Lower leg skin (tissue), 4 donors: ENCODE results near the gene KCNE3. TPM values are rescaled to one million over a fixed set of nuclear protein-coding genes. Genes with fewer than 3 reads are reported as not detected.

ENCODE experiments used
- DNase-seq, 2 donors: peaks; one replicate each; pipeline ENCODE4 v3.0.0-alpha.2; 2019; ENCODE audit warnings: low spot score in 2 of 2
- H3K4me3 ChIP-seq: fragments of 200-600 bp; sonication (generic); 2 replicates; pipeline ENCODE4 v1.5.1; 2017; ENCODE audit warnings: mild to moderate bottlenecking, low read depth; ENCODE audit not compliant: poor library complexity, severe bottlenecking
- CTCF ChIP-seq, 3 donors: fragments of 450-650 bp; IDR thresholded peaks; one replicate each; pipeline ENCODE4 v1.5.1; 2016; ENCODE audit warnings: antibody characterized with exemption in 3 of 3, mild to moderate bottlenecking in 3 of 3, moderate library complexity in 2 of 3
- POLR2A ChIP-seq, 2 donors: fragments of 450-650 bp; IDR thresholded peaks; one replicate each; pipeline ENCODE4 v1.6.1; 2016 to 2017; ENCODE audit warnings: antibody characterized with exemption in 2 of 2, mild to moderate bottlenecking in 1 of 2, moderate library complexity in 1 of 2
- WGBS, 2 donors: methylation state at CpG; one replicate each; pipeline ENCODE4 v1.1.5; 2018; 5-methylcytosine and 5-hydroxymethylcytosine counted together
- intact Hi-C: fragments of 100-400 bp; cut with DNase I; formaldehyde crosslinking; loops from one replicate; pipeline ENCODE4 v1.15.0; 2023; ENCODE audit warnings: low total_unique reads
- total RNA-seq, 4 donors: library from RNA; depleted of rRNA; stranded (reverse); fragments of >200 nt; gene quantifications; one replicate each; pipeline ENCODE4 v1.1.0, GENCODE V29; 2016

KCNE3 gene
- total RNA-seq, 4 donors from 2014 or later = 0.08 to 2.0 (median 1.9) TPM; not detected in 1

GRCh38 chr11:74453373-74453975, 13.9 kb downstream of the KCNE3 start:
- DNase-seq = peak; percentile 45 to 91
- WGBS, 2 donors = 36 to 40% methylated on average over 10 of the region's 10 CpGs
- intact Hi-C loops = loop anchor here (2.0 to 5.0 kb wide), 2 partner anchors 67 to 119 kb away; no protein-coding TSS in a partner anchor
- no peak overlapping the region for H3K4me3 ChIP-seq
- no peak for TF ChIP-seq POLR2A (IDR thresholded peaks at IDR 0.05)
- no peak for TF ChIP-seq CTCF (IDR thresholded peaks at IDR 0.05)

GRCh38 chr11:74452366-74452765, 15.0 kb downstream of the KCNE3 start:
- 69 to 85% methylated on average over 3 of the region's 3 CpGs for WGBS, 2 donors
- intact Hi-C loops = loop anchor here (2.0 to 5.0 kb wide), 2 partner anchors 66 to 120 kb away; no protein-coding TSS in a partner anchor
- peak in 1 of 2 donors; percentile 28 for DNase-seq
- TF ChIP-seq CTCF (IDR thresholded peaks at IDR 0.05) (no peak), POLR2A (IDR thresholded peaks at IDR 0.05) (no peak)
- H3K4me3 ChIP-seq = no peak overlapping the region

- intact Hi-C loops = loop anchor here (5.0 kb wide), 1 partner anchor 122 kb away; no protein-coding TSS in a partner anchor
- TF ChIP-seq POLR2A (IDR thresholded peaks at IDR 0.05) (no peak), CTCF (IDR thresholded peaks at IDR 0.05) (no peak)
- no peak overlapping the region for H3K4me3 ChIP-seq
- peak in 1 of 2 donors; percentile 5 for DNase-seq
- 58 to 61% methylated on average over 6 of the region's 6 CpGs for WGBS, 2 donors
Observed at GRCh38 chr11:74450318-74450717, 17.0 kb downstream of the KCNE3 start.

GRCh38 chr11:74449369-74449931, 17.9 kb downstream of the KCNE3 start:
- DNase-seq = peak; percentile 44 to 83
- no peak overlapping the region for H3K4me3 ChIP-seq
- 37 to 51% methylated on average over 2 of the region's 2 CpGs for WGBS, 2 donors
- intact Hi-C loops = loop anchor here (10.0 kb wide), 1 partner anchor 195 kb away; no protein-coding TSS in a partner anchor
- TF ChIP-seq POLR2A (IDR thresholded peaks at IDR 0.05) (no peak), CTCF (IDR thresholded peaks at IDR 0.05) (no peak)

- intact Hi-C loops = loop anchor here (10.0 kb wide), 1 partner anchor 193 kb away; no protein-coding TSS in a partner anchor
- no peak overlapping the region for H3K4me3 ChIP-seq
- no peak for DNase-seq
- TF ChIP-seq CTCF (IDR thresholded peaks at IDR 0.05) = no peak
- no peak for TF ChIP-seq POLR2A (IDR thresholded peaks at IDR 0.05)
Observed at GRCh38 chr11:74447720-74448119, 19.6 kb downstream of the KCNE3 start.
